GM13977 (cell line): ENCODE results near the gene METTL27.

ENCODE experiments used
- DNase-seq: peaks from one replicate; pipeline ENCODE4 v3.0.0; 2012; ENCODE audit warnings: low spot score
- in situ Hi-C: fragments of 300-500 bp; cut with MboI; formaldehyde crosslinking; loops from one replicate; pipeline ENCODE4 v1.12.0; 2022; ENCODE audit warnings: low sequenced_read_pairs, low pct_unique_long_range_greater_than_20kb, mixed read lengths, inconsistent platforms; ENCODE audit not compliant: unreplicated experiment
- TF ChIP-seq, protein P1 (sequence below): IDR thresholded peaks from 2 replicates; pipeline ENCODE4 v1.5.1; 2012; ENCODE audit warnings: mild to moderate bottlenecking, control low read depth; ENCODE audit not compliant: insufficient read depth; ENCODE audit errors: extremely low read depth, missing control alignments

Gene METTL27

DNA sequence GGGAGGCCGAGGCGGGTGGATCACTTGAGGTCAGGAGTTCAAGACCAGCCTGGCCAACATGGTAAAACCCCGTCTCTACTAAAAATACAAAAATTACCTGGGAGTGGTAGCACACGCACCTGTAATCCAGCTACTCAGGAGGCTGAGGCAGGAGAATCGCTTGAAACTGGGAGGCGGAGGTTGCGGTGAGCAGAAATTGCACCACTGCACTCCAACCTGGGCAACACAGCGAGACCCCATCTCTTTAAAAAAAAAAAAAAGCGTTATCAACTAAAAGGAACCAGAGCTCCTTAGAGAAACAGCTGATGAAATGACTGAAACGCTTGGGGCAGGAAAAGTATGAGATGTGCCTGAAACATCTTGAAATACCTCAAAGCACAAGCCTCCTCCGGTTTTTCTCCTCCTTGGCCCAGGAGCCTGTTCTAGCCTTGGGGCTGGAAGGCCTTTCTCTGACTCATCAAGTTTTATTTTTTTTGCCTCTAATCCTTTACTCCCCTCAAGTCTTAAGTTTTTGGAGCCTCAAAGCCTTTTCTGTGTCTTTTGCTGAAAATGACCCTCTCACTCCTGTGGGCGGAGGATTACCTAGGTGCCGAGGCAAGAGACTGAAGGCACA, 2.6 kb upstream of the METTL27 start:
- in situ Hi-C loops: no loop called here
- DNase-seq: no peak
- TF ChIP-seq, protein P1, sequence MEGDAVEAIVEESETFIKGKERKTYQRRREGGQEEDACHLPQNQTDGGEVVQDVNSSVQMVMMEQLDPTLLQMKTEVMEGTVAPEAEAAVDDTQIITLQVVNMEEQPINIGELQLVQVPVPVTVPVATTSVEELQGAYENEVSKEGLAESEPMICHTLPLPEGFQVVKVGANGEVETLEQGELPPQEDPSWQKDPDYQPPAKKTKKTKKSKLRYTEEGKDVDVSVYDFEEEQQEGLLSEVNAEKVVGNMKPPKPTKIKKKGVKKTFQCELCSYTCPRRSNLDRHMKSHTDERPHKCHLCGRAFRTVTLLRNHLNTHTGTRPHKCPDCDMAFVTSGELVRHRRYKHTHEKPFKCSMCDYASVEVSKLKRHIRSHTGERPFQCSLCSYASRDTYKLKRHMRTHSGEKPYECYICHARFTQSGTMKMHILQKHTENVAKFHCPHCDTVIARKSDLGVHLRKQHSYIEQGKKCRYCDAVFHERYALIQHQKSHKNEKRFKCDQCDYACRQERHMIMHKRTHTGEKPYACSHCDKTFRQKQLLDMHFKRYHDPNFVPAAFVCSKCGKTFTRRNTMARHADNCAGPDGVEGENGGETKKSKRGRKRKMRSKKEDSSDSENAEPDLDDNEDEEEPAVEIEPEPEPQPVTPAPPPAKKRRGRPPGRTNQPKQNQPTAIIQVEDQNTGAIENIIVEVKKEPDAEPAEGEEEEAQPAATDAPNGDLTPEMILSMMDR: no peak

DNA sequence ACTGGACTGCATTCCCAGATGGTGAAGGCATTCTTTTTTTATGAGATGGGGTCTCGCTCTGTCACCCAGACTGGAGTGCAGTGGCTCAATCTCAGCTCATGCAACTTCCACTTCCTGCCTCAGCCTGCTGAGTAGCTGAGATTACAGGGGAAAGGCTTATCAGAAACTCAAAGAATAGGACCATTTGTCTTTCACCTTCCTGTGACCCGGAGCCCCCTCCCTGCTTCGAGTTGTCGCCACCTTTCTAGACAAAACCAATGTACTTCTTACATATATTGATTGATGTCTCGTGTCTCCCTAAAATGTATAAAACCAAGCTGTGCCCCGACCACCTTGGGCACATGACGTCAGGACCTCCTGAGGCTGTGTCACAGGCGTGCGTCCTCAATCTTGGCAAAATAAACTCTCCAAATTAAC, 1.8 kb upstream of the METTL27 start:
- no peak for DNase-seq
- TF ChIP-seq, protein P1: no peak
- in situ Hi-C loops: no loop called here

DNA sequence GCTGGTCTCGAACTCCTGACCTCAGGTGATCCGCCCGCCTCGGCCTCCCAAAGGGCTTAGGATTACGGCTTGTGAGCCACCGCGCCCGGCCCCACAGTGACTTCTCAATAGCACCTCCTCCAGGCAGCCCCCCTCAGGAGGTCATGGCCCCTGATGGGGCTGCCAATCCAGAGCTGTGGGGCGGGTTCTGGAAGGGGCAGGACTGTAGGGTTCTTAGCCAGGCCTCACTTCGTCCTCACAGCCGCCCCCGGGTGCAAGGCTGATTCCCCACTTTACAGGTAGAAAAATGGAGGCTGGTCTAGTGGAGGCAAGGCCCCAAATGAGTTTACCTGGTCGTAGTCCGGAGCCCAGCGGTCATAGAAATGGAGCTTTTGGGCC, 638 bp downstream of the METTL27 start:
- in situ Hi-C loops: no loop called here
- DNase-seq: no peak
- TF ChIP-seq, protein P1: no peak

DNA sequence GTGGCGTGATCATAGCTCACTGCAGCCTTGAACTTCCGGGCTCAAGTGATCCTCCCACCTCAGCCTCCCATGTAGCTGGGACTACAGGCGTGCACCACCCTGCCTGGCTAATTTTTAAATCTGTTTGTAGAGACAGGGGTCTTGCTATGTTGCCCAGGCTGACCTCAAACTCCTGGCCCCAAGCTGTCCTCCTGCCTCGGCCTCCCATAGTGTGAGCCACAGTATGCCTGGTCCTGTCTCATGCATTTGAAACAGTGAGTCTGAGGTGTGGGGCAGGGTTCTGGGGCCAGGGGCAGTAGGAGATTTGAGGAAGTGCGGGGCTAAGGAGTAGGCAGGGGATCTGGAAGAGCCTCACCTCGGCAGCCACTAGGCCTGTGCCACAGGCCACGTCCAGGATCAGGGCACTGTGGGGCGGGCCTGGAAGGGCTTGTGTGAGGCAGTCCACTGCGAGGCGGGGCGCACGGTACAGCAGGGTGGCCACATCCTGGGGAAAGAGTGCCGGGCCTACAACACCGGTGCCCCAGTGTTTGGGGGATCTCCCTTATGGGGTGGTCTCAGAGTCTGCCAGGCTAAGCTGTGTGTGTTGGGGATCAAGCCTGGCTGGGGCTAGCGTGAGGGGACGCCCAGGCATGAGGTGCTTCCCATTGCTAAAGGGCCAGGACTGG, 1.5 kb downstream of the METTL27 start:
- TF ChIP-seq, protein P1: no peak
- in situ Hi-C loops: no loop called here
- no peak for DNase-seq

DNA sequence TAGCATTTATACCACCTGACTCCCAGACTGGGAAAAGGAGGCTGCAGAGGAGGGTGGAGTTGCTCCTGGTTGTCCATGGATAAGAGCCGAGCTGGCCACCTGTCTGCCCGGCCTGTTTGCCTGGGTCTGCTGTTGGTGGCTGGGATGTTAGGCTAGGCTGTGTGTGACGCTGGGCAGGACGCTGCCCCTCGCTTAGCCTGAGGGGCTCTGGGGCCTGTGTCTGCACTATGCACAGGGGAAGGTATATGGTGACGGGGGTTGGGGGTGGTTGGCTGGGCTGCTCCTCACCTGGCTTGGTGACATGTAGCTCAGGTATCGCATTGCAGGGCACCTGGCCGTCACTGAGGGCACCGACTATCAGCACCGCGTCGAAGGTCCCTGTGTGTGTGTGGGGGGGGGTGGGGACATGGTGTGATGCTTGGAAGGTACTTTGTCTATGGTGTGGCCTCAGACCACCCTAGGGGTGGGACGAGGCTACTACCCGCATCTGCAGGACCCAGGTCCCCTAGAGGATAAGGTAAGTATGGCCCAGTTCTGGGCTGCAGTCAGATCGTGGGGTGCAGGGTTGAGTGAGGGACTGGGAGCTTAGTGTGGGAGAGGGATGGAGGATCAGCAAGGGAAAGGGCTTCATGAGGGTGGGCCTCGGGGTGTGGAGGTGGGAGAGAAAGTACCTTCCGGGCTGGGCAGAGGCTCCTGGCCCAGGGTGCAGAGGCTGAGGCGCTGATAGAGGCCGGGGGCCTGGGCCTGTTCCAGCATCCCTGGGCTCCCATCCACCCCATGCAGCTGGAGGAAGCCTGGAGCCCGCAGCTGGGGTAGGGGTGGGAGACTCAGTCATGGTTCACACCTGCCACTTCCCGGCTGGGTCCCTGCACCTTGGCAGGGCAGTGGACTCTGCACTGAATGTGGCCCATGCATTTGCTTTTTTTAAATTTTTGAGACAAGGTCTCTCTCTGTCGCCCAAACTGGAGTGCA, 2.3 kb downstream of the METTL27 start:
- TF ChIP-seq, protein P1: no peak
- DNase-seq: no peak
- in situ Hi-C loops: no loop called here

DNA sequence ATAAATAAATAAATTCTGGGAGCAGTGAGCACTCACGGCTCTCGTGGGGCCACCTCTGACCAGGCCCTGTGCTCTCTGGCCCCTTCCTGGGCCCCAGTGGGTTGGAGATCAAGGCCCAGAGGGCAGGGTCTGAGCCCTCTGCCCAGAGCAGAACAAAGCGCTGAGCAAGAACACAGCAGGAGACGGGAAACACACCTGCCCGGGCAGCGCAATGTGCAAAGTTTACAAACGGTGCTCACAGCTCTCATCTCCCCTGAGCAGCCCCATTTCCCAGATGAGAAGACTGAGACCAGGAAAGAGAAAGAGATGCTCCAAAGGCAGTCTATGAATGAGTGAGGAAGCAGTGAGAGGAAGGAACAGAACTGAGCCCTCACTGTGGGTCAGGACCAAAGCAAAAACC, 3.0 kb downstream of the METTL27 start:
- TF ChIP-seq, protein P1: no peak
- DNase-seq: no peak
- in situ Hi-C loops: no loop called here
